AG10803 (cell line): Measurements from ENCODE around the gene ATP5F1E.

Experiments
- DNase-seq: peaks from one replicate; pipeline ENCODE4 v3.0.0; 2010; ENCODE audit warnings: low read depth
- H3K4me3 ChIP-seq: 2 replicates; pipeline ENCODE4 v1.5.1; 2011; ENCODE audit warnings: mild to moderate bottlenecking, low read length, control low read depth
- CTCF ChIP-seq: conservative IDR thresholded peaks from 2 replicates; pipeline ENCODE4 v1.5.1; 2011; ENCODE audit warnings: mild to moderate bottlenecking, low read length, control low read depth, inconsistent platforms

The ATP5F1E gene

GRCh38 chr20:59020938-59021551 is 11.1 kb downstream of the ATP5F1E start:
- TF ChIP-seq CTCF: no peak
- DNase-seq: no peak
- no peak overlapping the region for H3K4me3 ChIP-seq

DNA sequence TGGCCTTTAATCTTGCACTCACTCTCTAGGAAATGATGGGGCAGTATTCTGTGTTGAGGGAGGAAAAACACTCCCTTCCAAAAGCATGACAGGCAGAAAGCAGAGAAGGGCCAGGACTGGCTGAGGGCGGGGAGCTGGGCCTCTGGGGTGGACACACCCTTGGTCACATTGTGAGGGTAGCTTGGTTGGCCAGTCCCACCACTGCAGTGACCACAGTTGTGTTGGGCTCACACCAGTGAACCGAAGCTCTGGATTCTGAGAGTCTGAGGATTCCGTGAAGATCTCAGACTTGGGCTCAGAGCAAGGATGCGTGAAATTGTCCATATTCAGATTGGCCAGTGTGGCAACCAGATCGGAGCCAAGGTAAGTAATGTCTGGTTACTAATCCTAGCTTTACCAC is 12.9 kb downstream of the ATP5F1E start, which contains the start of gene TUBB1:
TUBB1 (plus strand) TSS at position 213 of the 400 bp plus-strand sequence; CDS start at position 307, 94 bp downstream.
- H3K4me3 ChIP-seq: no peak within 1 kb of the TSS
- DNase-seq: no peak
- TF ChIP-seq CTCF: no peak

DNA sequence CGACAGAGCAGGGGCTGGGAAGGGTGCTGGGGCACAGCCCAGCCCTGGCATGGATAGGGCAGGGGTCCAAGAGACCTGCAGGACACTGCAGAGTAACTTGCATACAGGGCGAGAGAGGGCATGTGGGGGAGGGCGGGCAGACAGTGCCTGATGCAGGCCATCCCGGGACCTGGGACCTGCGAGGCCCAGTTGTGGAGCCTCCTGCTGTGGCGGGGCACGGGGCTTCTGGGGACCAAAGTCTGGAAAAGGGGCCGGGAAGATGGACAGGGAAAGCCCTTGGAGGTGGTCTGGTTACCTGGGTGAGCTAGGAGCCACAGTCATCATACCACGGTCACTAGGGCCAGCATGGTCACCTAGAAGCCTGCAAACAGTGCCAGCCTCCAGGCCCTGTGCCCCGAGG is 13.3 kb downstream of the ATP5F1E start:
- no peak for DNase-seq
- no peak overlapping the region for H3K4me3 ChIP-seq
- no peak for TF ChIP-seq CTCF

GRCh38 chr20:59017493-59018231 is 14.5 kb downstream of the ATP5F1E start:
- no peak for TF ChIP-seq CTCF
- no peak for DNase-seq
- no peak overlapping the region for H3K4me3 ChIP-seq

DNA sequence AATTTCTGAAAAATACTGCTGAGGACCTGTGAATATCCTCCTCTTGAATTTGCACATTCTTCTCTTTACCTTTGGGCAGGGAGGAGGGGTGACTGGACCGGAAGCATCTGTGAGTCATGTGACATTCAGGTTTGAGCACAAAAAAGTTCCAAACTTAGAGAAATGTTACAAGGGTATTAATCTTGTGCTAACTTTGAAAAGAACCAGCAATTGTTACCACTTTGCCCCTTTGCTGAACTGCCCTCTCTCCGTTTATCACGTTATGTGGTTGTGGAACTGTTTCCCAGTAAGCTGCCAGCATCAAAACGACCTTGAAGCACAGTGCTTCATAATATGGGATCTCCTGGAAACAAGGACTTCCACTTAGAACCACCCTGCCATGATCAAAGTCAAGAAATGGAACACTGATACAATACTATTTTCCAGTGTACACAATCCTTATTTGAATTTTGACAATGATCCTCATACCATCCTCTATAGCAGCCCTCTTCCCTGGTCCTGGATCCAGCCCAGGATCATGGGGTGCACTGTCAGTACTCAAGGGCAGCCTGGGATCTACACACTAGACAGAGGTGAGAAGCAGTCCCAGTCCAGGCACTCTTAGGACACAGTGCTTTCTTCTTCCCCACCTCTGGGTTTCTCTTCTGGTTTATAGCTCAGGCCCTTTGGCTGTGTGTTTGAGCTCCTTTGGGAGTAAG is 15.2 kb downstream of the ATP5F1E start:
- no peak for TF ChIP-seq CTCF
- DNase-seq: no peak
- H3K4me3 ChIP-seq: no peak overlapping the region

DNA sequence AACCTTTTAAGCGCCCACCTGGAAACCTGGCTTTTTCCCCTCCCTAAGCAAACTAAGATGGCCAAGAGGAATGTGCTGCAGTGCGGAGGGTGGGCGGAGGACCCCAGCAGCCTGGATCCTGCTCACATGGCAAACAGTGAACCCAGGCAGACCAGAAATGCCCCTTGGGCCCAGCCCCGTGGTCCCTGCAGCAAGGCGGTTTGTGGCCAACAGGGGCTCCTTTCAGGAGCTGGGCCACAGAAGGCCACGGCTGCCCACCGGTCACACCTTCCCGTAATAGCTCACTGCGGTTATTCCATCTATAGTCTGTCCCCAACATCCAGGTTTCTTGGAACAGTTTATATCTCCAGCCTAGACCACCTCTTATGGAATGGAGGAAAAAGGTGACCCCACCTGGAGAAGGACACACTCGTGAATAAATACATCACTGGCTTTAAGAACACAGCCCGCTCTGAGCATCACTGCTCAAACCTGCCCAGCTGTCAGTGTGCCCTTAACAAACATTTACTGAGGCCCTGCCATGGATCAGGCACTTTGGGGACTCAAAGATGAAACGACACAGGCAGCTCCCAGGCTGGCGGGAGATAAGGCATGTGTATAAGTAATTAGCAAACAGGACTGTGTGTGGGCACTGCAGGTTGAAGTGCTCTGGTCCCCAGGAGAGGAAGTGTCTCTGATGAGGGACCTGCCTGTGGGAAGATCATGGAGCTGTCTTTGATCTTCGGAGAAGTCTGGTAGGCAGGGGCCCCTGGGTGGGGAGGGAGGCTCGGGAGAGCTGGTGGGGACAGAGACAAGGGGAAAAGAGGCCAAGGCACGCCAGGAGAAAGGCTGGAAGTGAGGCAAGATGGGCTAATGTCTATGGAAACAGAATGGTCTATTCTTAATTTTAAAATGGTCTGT is 16.1 kb downstream of the ATP5F1E start:
- no peak for DNase-seq

More for the DNA sequence above, 16.1 kb downstream of the ATP5F1E start:
- H3K4me3 ChIP-seq: no peak overlapping the region
- TF ChIP-seq CTCF: no peak
